GM12878 (cell line): ENCODE results near the gene ACACB. TPM values are rescaled to one million over a fixed set of nuclear protein-coding genes. Genes with fewer than 3 reads are reported as not detected.

Experiments used
- ATAC-seq: fragments of 200-7000 bp; cut with Tn5 transposase; 3 replicates; pipeline ENCODE4 v1.9.1; 2020; ENCODE audit warnings: mild to moderate bottlenecking, moderate library complexity
- BruUV-seq: library from RNA; stranded (reverse); fragments of 400-500 nt; replicated peaks from 2 replicates; lab custom pipeline; 2021; lab: Mats Ljungman, UMichigan
- CTCF ChIA-PET: fragments of 300-600 bp; sonication (Branson Sonifier 250); formaldehyde crosslinking; extraction: SDS; loops from one replicate; lab custom pipeline; 2021; ENCODE audit warnings: inconsistent platforms; lab: Yijun Ruan, JAX
- POLR2A ChIA-PET: fragments of 350-600 bp; formaldehyde crosslinking; extraction: SDS; loops from one replicate; lab custom pipeline; 2021; ENCODE audit warnings: inconsistent platforms; lab: Charles Lee
- RAD21 ChIA-PET: fragments of 300-600 bp; sonication (Branson Sonifier 250); formaldehyde crosslinking; loops from one replicate; lab custom pipeline; 2023; ENCODE audit warnings: antibody characterized with exemption; ENCODE audit not compliant: unreplicated experiment; lab: Charles Lee
- SMC1A ChIA-PET: fragments of 300-600 bp; sonication (Branson Sonifier 250); formaldehyde crosslinking; loops from one replicate; lab custom pipeline; 2023; ENCODE audit not compliant: unreplicated experiment, uncharacterized antibody; lab: Charles Lee
- DNase-seq: peaks from one replicate; pipeline ENCODE4 v3.0.0-alpha.2; 2011; ENCODE audit warnings: low read depth, low spot score
- FAIRE-seq: peaks from 3 replicates; lab custom pipeline; 2011; peaks lifted over from hg19 to GRCh38; lab: Jason Lieb, UNC
- H2AFZ ChIP-seq: 2 replicates; pipeline ENCODE4 v1.6.0; 2011; ENCODE audit warnings: low read depth, low read length, control low read depth; ENCODE audit not compliant: control insufficient read depth
- H3K27ac ChIP-seq: 2 replicates; pipeline ENCODE4 v1.5.1; 2011; ENCODE audit warnings: control low read depth; ENCODE audit not compliant: control insufficient read depth, insufficient read depth
- H3K27me3 ChIP-seq, 2 experiments: replicated peaks in 1 of 2; 2 replicates each; pipeline versions ENCODE4 v1.6.0 to v1.6.1; 2011; ENCODE audit warnings: low read length in 1 of 2; ENCODE audit not compliant: control insufficient read depth in 2 of 2, insufficient read depth in 2 of 2
- H3K36me3 ChIP-seq, 2 experiments: 2 replicates each; pipeline ENCODE4 v1.5.1; 2011; ENCODE audit warnings: low read length in 1 of 2; ENCODE audit not compliant: control insufficient read depth in 2 of 2, insufficient read depth in 2 of 2
- H3K4me1 ChIP-seq: 2 replicates; pipeline ENCODE4 v1.6.1; 2011; ENCODE audit warnings: mild to moderate bottlenecking, low read length, moderate library complexity, mixed read lengths; ENCODE audit not compliant: control insufficient read depth, insufficient read depth
- H3K4me2 ChIP-seq: 2 replicates; pipeline ENCODE4 v1.6.0; 2011; ENCODE audit warnings: control low read depth; ENCODE audit not compliant: control insufficient read depth, insufficient read depth
- H3K4me3 ChIP-seq: fragments of 200-600 bp; sonication (generic); 2 replicates; pipeline ENCODE4 v1.5.1; 2016
- H3K79me2 ChIP-seq: 2 replicates; pipeline ENCODE4 v1.6.0; 2011; ENCODE audit warnings: low read length; ENCODE audit not compliant: control insufficient read depth, insufficient read depth
- H3K9ac ChIP-seq: 2 replicates; pipeline ENCODE4 v1.8.0; 2011; ENCODE audit warnings: low read length, control low read depth, mixed read lengths; ENCODE audit not compliant: control insufficient read depth, insufficient read depth
- H3K9me3 ChIP-seq: replicated peaks from 3 replicates; pipeline ENCODE4 v1.5.1; 2011; ENCODE audit warnings: mild to moderate bottlenecking, low read length; ENCODE audit not compliant: control insufficient read depth, insufficient read depth
- H4K20me1 ChIP-seq: 2 replicates; pipeline ENCODE4 v1.6.0; 2011; ENCODE audit not compliant: control insufficient read depth, insufficient read depth
- BRCA1 ChIP-seq: IDR thresholded peaks from 2 replicates; pipeline ENCODE4 v1.6.1; 2011; ENCODE audit warnings: low read depth, low read length, improper control_type of control experiment
- E2F4 ChIP-seq: IDR thresholded peaks from 2 replicates; pipeline ENCODE4 v1.6.1; 2012; ENCODE audit warnings: low read depth, low read length, improper control_type of control experiment
- EED ChIP-seq: sonication (generic); IDR thresholded peaks from 2 replicates; pipeline ENCODE4 v1.6.1; 2016; ENCODE audit warnings: antibody characterized with exemption, low read depth
- ETV6 ChIP-seq, 2 experiments: fragments of 450-650 bp in 1 of 2; IDR thresholded peaks in 1 of 2; conservative IDR thresholded peaks in 1 of 2; 2 replicates each; pipeline ENCODE4 v1.6.1; 2014; ENCODE audit warnings: antibody characterized with exemption in 1 of 2, borderline replicate concordance in 1 of 2, low read depth in 1 of 2, mild to moderate bottlenecking in 1 of 2, moderate library complexity in 1 of 2
- HCFC1 ChIP-seq: fragments of 150-350 bp; IDR thresholded peaks from 2 replicates; pipeline ENCODE4 v1.6.1; 2014; ENCODE audit warnings: low read length
- JUND ChIP-seq: IDR thresholded peaks from 2 replicates; pipeline ENCODE4 v1.6.1; 2012; ENCODE audit warnings: low read depth, mild to moderate bottlenecking, low read length, improper control_type of control experiment, moderate library complexity
- KLF5 ChIP-seq: fragments of 450-650 bp; IDR thresholded peaks from 2 replicates; pipeline ENCODE4 v1.6.1; 2014; ENCODE audit warnings: mild to moderate bottlenecking; ENCODE audit not compliant: partially characterized antibody
- NBN ChIP-seq: fragments of 450-650 bp; IDR thresholded peaks from 2 replicates; pipeline ENCODE4 v1.6.1; 2016
- NFIC ChIP-seq: IDR thresholded peaks from 2 replicates; pipeline ENCODE4 v1.6.1; 2012; ENCODE audit warnings: low read depth, mild to moderate bottlenecking, inconsistent platforms, low read length, moderate library complexity
- NR2C1 ChIP-seq: fragments of 450-650 bp; IDR thresholded peaks from 2 replicates; pipeline ENCODE4 v1.6.1; 2017; ENCODE audit warnings: antibody characterized with exemption, mild to moderate bottlenecking, moderate library complexity
- NR2F1 ChIP-seq: fragments of 450-650 bp; conservative IDR thresholded peaks from 2 replicates; pipeline ENCODE4 v1.6.1; 2017; ENCODE audit warnings: mild to moderate bottlenecking
- PRDM15 ChIP-seq: fragments of 450-650 bp; formaldehyde crosslinking; IDR thresholded peaks from 2 replicates; pipeline ENCODE4 v1.4.0; 2020; ENCODE audit warnings: mild to moderate bottlenecking, moderate library complexity
- SMARCA5 ChIP-seq: fragments of 450-650 bp; IDR thresholded peaks from 2 replicates; pipeline ENCODE4 v1.6.1; 2017; ENCODE audit warnings: mild to moderate bottlenecking
- SREBF2 ChIP-seq: IDR thresholded peaks from 2 replicates; pipeline ENCODE4 v1.6.1; 2012; ENCODE audit warnings: mild to moderate bottlenecking, low read length
- SUZ12 ChIP-seq: fragments of 200-600 bp; sonication (generic); IDR thresholded peaks from one replicate; pipeline ENCODE4 v1.6.1; 2018; ENCODE audit warnings: antibody characterized with exemption, mild to moderate bottlenecking; ENCODE audit not compliant: unreplicated experiment
- TARDBP ChIP-seq: IDR thresholded peaks from 2 replicates; pipeline ENCODE4 v1.6.1; 2016; ENCODE audit warnings: borderline replicate concordance
- YBX1 ChIP-seq: fragments of 450-650 bp; IDR thresholded peaks from 2 replicates; pipeline ENCODE4 v1.6.1; 2016; ENCODE audit warnings: antibody characterized with exemption
- YY1 ChIP-seq: IDR thresholded peaks from 2 replicates; pipeline ENCODE4 v1.6.1; 2011; ENCODE audit warnings: low read depth, mild to moderate bottlenecking, low read length
- WGBS: methylation state at CpG from one replicate; pipeline ENCODE4 v1.1.6; 2016; ENCODE audit warnings: low lambda C conversion rate; ENCODE audit not compliant: insufficient replicate concordance, insufficient coverage; ENCODE audit errors: missing lambda C conversion rate; 5-methylcytosine and 5-hydroxymethylcytosine counted together
- in situ Hi-C: fragments of 300-500 bp; cut with MboI; formaldehyde crosslinking; loops from 9 replicates; pipeline ENCODE4 v1.14.3; 2018; ENCODE audit warnings: mixed read lengths
- intact Hi-C: fragments of 100-400 bp; cut with micrococcal nuclease; formaldehyde crosslinking; loops from one replicate; pipeline ENCODE4 v1.14.2; 2022; ENCODE audit not compliant: unreplicated experiment
- polyA plus RNA-seq, 11 experiments: library from polyadenylated mRNA; depleted of rRNA in 4 of 11; unstranded in 6 of 11; stranded (reverse) in 5 of 11; fragments of >200 nt; fragmentation: Nextera tagmentation in 4 of 11; fragmentation: Illumina TruSeq in 1 of 11; extraction: Ambion mirVana in 4 of 11; extraction: Trizol in 1 of 11; gene quantifications; 1 replicate in 1 of 11; 2 replicates in 10 of 11; pipeline versions ENCODE4 v1.2.1 to v1.2.3, GENCODE V29; 2011 to 2016; ENCODE audit warnings: inconsistent platforms in 2 of 11, missing spikeins in 2 of 11, low read depth in 1 of 11
- total RNA-seq, 4 experiments: library from RNA; depleted of rRNA in 3 of 4; stranded (reverse); fragments of >200 nt in 3 of 4; fragmentation: Illumina TruSeq in 1 of 4; extraction: Trizol in 1 of 4; gene quantifications; 2 replicates each; pipeline versions ENCODE4 v1.2.1 to v1.2.3, GENCODE V29; 2013 to 2021

Gene ACACB
- total and polyA plus RNA-seq, 10 of the 15 experiments (the other 5 are each of a cell fraction or from before 2014, with no cell fraction given) = 0.05 to 1.9 (median 0.38) TPM; not detected in 2

GRCh38 chr12:109221277-109221931 is 105.0 kb downstream of the ACACB start:
- FAIRE-seq (no peak), DNase-seq (no peak), ATAC-seq (no peak)
- H3K4me1 ChIP-seq = no peaks in the 10 kb centered on the region
- no peak overlapping the region for H3K4me2 ChIP-seq
- H3K4me3 ChIP-seq = no peak overlapping the region
- H3K9ac ChIP-seq = no peak overlapping the region
- intact Hi-C loops = no loop called here
- H3K36me3 ChIP-seq = no peaks in the 10 kb centered on the region
- RAD21 ChIA-PET = no interaction called here
- in situ Hi-C loops = no loop called here
- WGBS = 53% methylated on average over 10 of the region's 10 CpGs
- H3K9me3 ChIP-seq = no peaks in the 10 kb centered on the region
- no peak overlapping the region for H2AFZ ChIP-seq
- TF ChIP-seq YY1 (no peak), NBN (no peak), SUZ12 (no peak), NR2C1 (no peak), YBX1 (no peak), EED (no peak), NFIC (no peak), ETV6 (conservative IDR thresholded peaks at IDR 0.05 in 1 of 2, IDR thresholded peaks at IDR 0.05 in 1 of 2; ENCODE audit: borderline replicate concordance in 1 of 2, low read depth in 1 of 2) (no peak), NR2F1 (no peak), PRDM15 (CRISPR knock-in tag) (no peak), BRCA1 (no peak), E2F4 (no peak), HCFC1 (no peak), TARDBP (no peak), JUND (no peak), SMARCA5 (no peak), SREBF2 (no peak), KLF5 (no peak)
- no peaks in the 10 kb centered on the region for H3K79me2 ChIP-seq
- no peak overlapping the region for H3K27ac ChIP-seq
- CTCF ChIA-PET = no interaction called here
- BruUV-seq = no TSS peak
- SMC1A ChIA-PET = no interaction called here
- H4K20me1 ChIP-seq = no peaks in the 10 kb centered on the region
- H3K27me3 ChIP-seq = no peaks in the 10 kb centered on the region
- POLR2A ChIA-PET = no interaction called here
